Measurements from ENCODE around the gene ATF7. TPM values are rescaled to one million over a fixed set of nuclear protein-coding genes. Genes with fewer than 3 reads are reported as not detected.
A peak's percentile ranks its signal among the peaks of the same experiment; 100 is the strongest.

Gene ATF7
- total RNA-seq, 2 donors from 2014 or later = 25.0 to 30.1 TPM

DNA sequence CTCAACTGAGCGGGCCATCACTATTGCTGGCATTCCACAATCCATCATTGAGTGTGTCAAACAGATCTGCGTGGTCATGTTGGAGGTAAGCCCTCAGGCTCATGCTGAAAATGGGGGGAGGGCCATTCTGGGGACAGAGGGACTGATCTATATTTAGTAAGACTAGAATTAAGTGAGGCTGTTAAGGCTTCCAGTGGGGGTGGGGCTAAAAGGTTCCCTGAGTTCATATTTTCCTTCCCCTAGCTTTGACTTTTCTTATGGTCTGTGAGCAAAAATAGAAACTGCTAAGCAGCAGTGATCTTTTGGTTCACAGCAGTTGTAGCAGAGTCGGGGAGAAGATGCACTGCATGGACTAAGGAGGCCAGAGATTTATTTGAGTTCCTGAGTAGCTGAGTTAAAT is 165.1 kb downstream of the ATF7 start:
- no peaks in the 10 kb centered on the region for H3K9me3 Mint-ChIP-seq
- H3K27ac Mint-ChIP-seq = peak overlapping the region in 1 of 2 donors; percentile 88
- no peak for DNase-seq (ENCODE audit: low spot score in 2 of 2)
- ATAC-seq = no peak
- H3K36me3 Mint-ChIP-seq = peaks cover 34 to 62% of the 10 kb centered on the region in 2 donors

DNA sequence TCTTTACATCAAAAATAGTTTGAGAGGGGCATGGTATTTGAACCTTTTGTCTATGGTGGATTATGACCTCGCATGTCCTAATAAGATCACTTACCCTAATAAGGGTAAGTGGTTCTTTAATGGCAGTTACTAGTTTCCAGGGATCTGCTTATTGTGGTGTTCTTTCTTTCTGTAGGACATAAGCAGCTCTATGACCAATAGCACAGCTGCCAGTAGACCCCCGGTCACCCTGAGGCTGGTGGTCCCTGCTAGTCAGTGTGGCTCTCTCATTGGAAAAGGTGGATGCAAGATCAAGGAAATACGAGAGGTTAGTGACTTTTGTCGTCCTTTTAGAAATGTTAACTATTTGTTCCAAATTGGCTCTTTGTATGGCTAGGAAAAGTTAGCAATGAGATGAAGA is 167.1 kb downstream of the ATF7 start:
- H3K36me3 Mint-ChIP-seq = peaks cover 44 to 77% of the 10 kb centered on the region in 2 donors
- H3K27ac Mint-ChIP-seq = peak overlapping the region in 1 of 2 donors; percentile 97
- ATAC-seq (no peak), DNase-seq (ENCODE audit: low spot score in 2 of 2) (no peak)
- H3K9me3 Mint-ChIP-seq = no peaks in the 10 kb centered on the region

Other genes with a start within 250 kb of the ATF7 start
- 100 to 1,000 TPM in 1 of 2 donors, 10 to 100 TPM in 1; 86.0 to 156 TPM for gene SP1, start 246.2 kb downstream of the ATF7 start, total RNA-seq
- under 1 TPM in 1 of 2 donors, not detected in 1; 0.25 TPM for gene AMHR2, start 202.5 kb downstream of the ATF7 start, total RNA-seq
- gene PRR13, start 184.6 kb downstream of the ATF7 start, total RNA-seq = 100 to 1,000 TPM; 170 to 226 TPM
- 1,000 to 10,000 TPM in 1 of 2 donors, 100 to 1,000 TPM in 1; 786 to 1,016 TPM for gene PCBP2, start 174.3 kb downstream of the ATF7 start, total RNA-seq
- gene MAP3K12, start 126.9 kb downstream of the ATF7 start, total RNA-seq = 10 to 100 TPM in 1 of 2 donors, 1 to 10 TPM in 1; 9.5 to 21.7 TPM
- 10 to 100 TPM; 29.9 to 30.4 TPM for gene TARBP2, start 125.1 kb downstream of the ATF7 start, total RNA-seq
- gene NPFF, start 118.9 kb downstream of the ATF7 start, total RNA-seq = not detected
- 100 to 1,000 TPM; 319 to 327 TPM for gene ATP5MC2, start 49.7 kb upstream of the ATF7 start, total RNA-seq
- 10 to 100 TPM; 35.4 to 36.2 TPM for gene CALCOCO1, start 101.1 kb upstream of the ATF7 start, total RNA-seq
- gene CISTR, start 125.6 kb upstream of the ATF7 start, total RNA-seq = not detected

All from activated naive CD4-positive, alpha-beta T cell treated with anti-CD3 and anti-CD28 coated beads, Interleukin-2, amount 50 U/mL, for 72 hours (primary cell).